Measurements from ENCODE around the gene PACS1.

PACS1 gene

GRCh38 chr11:66281001-66281400, 210.9 kb downstream of the PACS1 start:
- DNase-seq, result no peak

- DNase-seq, result no peak
Observed at GRCh38 chr11:66281776-66282467, 211.8 kb downstream of the PACS1 start.

DNA sequence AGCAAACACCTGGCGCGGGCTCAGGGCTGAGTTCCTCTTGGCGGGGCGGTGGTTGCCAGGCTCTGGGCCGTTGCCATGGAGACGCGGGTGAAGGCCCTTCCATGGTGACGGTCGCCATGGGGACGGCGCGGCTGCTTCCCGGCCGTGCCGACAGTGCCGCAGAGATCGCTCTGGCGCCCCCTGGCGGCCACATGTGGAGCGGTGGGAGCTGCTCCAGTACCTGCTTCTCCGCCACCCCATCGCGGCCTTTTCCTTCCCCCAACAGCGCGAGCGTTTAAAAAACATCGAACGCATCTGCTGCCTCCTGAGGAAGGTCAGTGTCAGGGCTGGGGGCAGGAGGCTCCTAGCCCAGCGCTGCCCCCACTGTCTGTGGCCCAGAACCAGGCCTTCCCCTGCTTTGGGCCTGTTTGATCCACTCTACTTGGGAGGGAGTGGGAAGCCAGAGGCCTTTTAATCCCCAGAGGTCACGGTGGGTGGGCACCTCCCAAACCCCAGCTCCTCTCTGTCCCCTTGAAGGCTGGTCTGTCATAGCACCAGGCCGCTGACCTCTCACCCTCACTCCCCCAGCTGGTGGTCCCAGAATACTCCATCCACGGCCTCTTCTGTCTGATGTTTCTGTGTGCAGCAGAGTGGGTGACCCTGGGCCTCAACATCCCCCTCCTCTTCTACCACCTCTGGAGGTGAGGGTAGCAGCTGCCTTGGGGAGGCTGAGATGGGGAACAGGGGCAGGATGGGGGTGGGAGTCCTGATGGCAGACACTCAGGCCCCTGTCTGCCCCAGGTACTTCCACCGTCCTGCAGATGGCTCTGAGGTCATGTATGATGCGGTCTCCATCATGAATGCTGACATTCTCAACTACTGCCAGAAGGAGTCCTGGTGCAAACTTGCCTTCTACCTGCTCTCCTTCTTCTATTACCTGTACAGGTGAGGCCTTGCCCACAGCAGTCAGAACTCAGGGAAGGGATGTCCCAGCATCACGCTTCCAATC, 212.7 kb downstream of the PACS1 start:
- DNase-seq, result peak; percentile 99

DNA sequence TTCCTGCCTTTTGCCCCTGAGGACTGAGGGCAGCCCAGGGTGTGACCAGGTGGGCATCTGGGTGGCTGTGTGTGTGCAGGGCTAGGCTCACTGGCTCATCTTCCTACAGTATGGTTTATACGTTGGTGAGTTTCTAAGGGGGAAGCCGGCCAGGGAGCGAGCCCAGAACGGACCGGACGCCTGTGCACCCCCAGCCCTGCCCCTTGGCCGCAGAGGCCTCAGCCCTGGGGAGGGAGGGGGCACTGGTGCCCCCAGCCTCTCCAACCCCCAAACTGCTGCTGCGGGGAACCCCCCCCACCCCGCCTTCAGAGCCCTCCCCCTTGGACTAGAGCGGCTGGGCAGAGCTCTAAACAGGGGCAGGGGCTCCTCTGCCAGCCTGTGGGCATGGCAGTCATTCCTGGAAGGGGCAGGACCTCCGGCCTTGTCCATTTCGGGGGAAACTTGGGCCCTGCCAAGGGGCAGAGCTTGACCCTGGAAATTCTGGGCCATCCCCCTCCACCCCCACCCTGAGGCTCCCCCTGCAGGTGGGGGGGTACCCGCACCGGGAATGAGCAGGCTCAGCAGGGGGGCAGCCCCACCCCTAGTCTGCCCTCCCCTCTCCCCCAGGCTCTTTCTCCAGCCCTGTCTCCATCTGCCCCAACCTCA, 213.5 kb downstream of the PACS1 start:
- DNase-seq, result no peak

DNA sequence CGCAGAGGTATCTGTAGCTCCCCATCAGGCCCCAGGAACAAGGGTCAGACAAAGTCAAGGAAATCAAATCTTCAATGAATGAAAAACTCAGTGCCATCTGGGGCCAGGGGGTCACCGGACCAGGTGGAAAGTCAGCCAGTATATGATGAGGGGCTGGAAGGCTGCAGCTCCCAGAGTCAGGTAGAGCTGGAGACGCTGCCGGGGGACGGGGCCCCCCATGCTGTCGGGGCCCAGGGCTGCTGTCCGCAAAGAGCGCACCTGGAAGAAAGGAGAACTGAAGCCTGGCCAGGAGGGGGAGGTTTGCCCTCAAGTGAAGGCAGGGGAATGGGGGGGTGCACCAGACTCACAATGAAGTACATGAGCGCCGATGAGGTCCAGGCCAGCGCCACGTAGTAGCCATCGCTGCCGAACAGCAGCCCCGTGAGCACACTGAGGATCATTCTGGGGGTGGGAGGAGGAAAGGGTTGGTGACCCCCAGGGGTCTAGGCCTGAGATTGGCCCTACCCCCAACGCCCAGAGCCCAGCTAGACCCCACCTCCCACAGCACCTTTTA, 214.5 kb downstream of the PACS1 start:
- DNase-seq, result no peak

- no peak for DNase-seq
Observed at GRCh38 chr11:66285250-66285947, 215.3 kb downstream of the PACS1 start.

DNA sequence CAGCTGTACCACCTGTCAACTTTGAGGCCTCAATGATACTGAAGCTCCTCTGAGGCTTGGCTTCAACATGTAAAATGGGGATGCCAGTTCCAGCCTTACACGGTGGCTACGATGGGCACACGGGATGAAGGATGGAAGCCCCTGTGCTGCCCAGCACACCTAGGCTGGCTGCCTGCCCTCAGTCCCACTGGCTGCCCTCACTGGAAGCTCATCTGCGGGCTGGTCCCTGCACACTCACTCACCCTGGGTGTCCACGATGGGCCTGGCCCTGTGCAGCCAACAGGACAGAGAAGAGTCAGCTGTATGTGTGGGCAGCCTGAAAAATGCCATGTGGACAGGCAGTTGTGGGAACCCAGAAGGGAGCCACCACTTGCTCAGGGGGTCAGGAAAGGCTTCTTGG, 216.6 kb downstream of the PACS1 start:
- no peak for DNase-seq

- DNase-seq, result no peak
Observed at GRCh38 chr11:66287211-66287888, 217.3 kb downstream of the PACS1 start.

GRCh38 chr11:66287889-66288670, 218.0 kb downstream of the PACS1 start:
- no peak for DNase-seq

DNA sequence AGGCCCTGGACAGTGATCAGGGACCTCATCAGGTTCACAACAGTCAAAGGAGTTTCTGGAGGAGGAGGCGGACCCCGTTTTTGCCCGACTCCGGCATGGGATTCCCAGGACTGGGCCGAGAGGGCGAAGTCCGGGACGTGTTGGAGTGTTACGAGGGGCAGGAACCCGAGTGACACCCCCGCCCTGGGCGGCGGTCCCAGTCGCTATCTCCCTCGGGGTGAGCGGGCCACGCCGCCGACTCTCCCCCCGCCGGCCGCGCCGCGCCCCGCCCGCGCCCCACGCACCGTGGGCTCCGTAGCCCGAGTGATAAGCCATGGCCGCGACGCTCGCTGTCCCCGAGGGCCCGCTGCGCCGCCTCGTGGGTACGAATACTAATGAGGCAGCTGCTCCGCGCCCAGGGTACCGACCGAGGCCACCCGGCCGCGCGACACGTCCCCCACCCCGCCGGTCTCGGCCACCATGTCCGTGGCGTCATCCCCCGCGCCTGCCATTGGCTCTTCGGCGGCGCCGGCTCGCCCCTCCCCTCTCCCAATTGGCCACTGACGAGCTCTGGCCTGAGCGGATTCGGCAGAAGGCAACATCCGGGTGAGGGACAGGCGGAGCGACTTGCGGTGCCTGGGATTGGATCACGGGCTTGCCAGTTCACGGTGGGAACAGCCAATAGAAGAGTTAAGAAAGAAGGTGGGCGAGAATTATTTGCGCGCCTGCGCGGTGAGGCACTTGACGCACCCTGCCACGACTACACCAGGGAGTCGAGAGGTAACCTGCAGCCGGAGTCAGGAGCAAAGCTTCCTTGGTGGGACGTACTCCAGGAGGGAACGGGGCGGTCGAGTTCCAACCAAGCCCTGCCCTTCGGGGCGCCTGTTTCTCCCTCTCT, 218.8 kb downstream of the PACS1 start, which contains the start of gene YIF1A:
YIF1A (minus strand) TSS at position 473 of the 877 bp plus-strand sequence; CDS start at position 315, 158 bp downstream.
- peak; percentile 99 for DNase-seq

- DNase-seq, result peak; percentile 90
Observed at GRCh38 chr11:66289548-66290329, 219.7 kb downstream of the PACS1 start.

GRCh38 chr11:66290330-66290621, 220.2 kb downstream of the PACS1 start:
- no peak for DNase-seq

DNA sequence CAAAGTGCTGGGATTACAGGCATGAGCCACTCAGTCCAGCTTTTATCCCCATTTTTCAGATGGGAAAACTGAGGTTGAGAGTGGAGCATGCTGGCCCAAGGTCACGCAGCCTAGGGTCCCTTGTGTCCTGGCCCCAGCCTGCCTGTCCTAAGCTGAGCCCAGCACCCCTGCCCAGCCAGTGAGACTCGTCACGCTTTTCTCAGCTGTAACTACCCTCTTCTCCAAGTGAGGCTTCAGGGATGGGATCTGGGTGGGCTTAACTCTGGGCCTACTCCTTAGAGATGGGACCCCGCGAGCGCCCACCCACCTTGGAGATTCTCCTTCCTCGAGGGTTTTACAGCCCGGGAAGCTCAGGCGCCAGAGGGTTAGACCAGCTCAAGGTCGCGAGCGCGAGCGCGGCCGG, 221.2 kb downstream of the PACS1 start:
- DNase-seq, result no peak

DNA sequence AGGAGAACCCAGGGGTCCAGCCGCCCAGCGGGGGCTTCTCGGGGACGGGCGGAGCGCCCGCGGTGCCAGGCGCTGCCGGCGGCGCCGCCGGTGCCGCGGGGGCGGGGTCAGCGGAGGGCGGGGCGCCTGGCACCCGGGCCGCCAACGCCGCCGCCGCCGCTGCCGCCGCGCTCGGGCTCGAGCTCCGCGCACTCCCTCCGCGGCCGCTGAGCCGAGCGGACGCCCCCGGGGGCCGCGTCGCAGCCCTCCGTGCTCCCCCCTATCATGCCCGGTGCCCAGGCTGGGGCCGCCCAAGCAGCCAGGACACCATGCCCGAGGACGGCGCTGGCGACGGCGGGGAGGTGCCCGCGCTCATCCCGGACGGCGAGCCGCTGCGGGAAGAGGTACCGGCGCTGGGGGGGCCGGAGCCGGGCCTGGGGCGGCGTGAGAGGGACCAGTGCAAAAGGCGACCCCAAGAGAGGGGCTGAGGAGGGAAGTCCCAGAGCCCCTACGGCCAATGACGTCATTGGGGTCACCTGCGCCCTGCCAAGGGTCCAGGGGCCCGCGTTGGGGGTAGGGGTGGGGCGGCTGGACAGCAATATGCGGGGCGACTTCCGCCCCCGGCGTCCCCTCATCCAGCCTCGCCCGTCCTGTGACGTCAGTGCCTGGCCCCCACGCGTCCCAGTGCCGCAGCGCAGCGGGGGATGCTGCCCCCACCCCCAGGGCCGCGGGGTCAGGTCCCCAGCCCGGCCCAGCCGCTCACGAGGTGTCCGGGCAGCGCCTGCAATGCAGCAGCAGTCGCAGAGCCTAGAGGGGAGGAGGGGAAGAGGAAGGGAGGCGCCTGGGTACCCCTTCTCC, 221.9 kb downstream of the PACS1 start, which contains the start of gene TMEM151A:
TMEM151A (plus strand) TSS at position 189 of the 837 bp plus-strand sequence; CDS start at position 309, 120 bp downstream.
- peak; percentile 46 for DNase-seq

DNA sequence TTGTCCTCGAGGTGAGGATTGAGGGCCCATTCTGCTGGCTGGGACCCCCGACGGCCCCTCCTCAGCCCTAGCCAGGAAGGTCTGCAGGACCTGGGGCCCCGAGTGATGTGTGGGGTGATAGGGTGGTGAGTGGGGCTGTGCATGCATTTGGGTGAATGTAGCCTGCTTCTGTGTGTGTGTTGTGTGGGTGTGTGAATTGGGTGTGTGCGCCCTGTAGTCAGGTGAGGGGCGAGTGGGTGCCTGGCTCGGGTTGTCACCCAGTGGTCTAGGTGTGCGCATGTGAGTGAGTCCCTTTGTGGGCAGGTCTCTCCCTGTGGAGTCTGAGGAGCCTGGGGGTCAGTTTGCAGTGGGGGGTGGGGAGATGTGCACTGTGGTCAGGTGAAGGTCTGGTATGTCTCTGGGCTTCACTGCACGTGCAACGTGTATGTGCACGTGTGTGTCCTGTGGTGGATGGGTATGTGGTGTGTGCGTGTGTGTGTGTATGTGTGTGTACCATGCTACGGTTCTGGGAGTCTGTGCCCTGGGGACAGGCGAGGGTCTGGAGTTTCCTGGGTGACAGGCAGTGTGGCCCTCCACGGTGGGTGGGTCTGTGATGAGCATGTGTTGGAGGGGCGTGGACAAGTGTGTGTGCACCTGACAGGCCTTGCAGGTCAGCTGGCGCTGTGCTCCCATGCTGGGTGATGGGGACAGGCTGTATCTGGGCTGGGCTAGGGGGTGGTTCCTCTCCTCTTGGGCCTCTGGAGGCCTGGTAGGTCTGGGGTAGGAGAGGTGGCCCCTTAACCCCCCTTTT, 222.7 kb downstream of the PACS1 start:
- DNase-seq, result no peak

GRCh38 chr11:66293352-66293751, 223.3 kb downstream of the PACS1 start:
- no peak for DNase-seq

Measured in stimulated activated CD4-positive, alpha-beta T cell treated with anti-CD3 and anti-CD28 coated beads, Interleukin-15, amount 100 ng/mL, for 24 hours (primary cell).